GM12878 (cell line): Measurements from ENCODE around the gene SLC35E1. TPM values are rescaled to one million over a fixed set of nuclear protein-coding genes. Genes with fewer than 3 reads are reported as not detected.

Source experiments
- ATAC-seq: fragments of 200-7000 bp; cut with Tn5 transposase; 3 replicates; pipeline ENCODE4 v1.9.1; 2020; ENCODE audit warnings: mild to moderate bottlenecking, moderate library complexity
- BruUV-seq: library from RNA; stranded (reverse); fragments of 400-500 nt; replicated peaks from 2 replicates; lab custom pipeline; 2021; lab: Mats Ljungman, UMichigan
- CTCF ChIA-PET: fragments of 300-600 bp; sonication (Branson Sonifier 250); formaldehyde crosslinking; extraction: SDS; loops from one replicate; lab custom pipeline; 2021; ENCODE audit warnings: inconsistent platforms; lab: Yijun Ruan, JAX
- POLR2A ChIA-PET: fragments of 350-600 bp; formaldehyde crosslinking; extraction: SDS; loops from one replicate; lab custom pipeline; 2021; ENCODE audit warnings: inconsistent platforms; lab: Charles Lee
- RAD21 ChIA-PET: fragments of 300-600 bp; sonication (Branson Sonifier 250); formaldehyde crosslinking; loops from one replicate; lab custom pipeline; 2023; ENCODE audit warnings: antibody characterized with exemption; ENCODE audit not compliant: unreplicated experiment; lab: Charles Lee
- SMC1A ChIA-PET: fragments of 300-600 bp; sonication (Branson Sonifier 250); formaldehyde crosslinking; loops from one replicate; lab custom pipeline; 2023; ENCODE audit not compliant: unreplicated experiment, uncharacterized antibody; lab: Charles Lee
- DNase-seq: peaks from one replicate; pipeline ENCODE4 v3.0.0-alpha.2; 2011; ENCODE audit warnings: low read depth, low spot score
- FAIRE-seq: peaks from 3 replicates; lab custom pipeline; 2011; peaks lifted over from hg19 to GRCh38; lab: Jason Lieb, UNC
- H2AFZ ChIP-seq: 2 replicates; pipeline ENCODE4 v1.6.0; 2011; ENCODE audit warnings: low read depth, low read length, control low read depth; ENCODE audit not compliant: control insufficient read depth
- H3K27ac ChIP-seq: 2 replicates; pipeline ENCODE4 v1.5.1; 2011; ENCODE audit warnings: control low read depth; ENCODE audit not compliant: control insufficient read depth, insufficient read depth
- H3K27me3 ChIP-seq, 2 experiments: replicated peaks in 1 of 2; 2 replicates each; pipeline versions ENCODE4 v1.6.0 to v1.6.1; 2011; ENCODE audit warnings: low read length in 1 of 2; ENCODE audit not compliant: control insufficient read depth in 2 of 2, insufficient read depth in 2 of 2
- H3K36me3 ChIP-seq, 2 experiments: 2 replicates each; pipeline ENCODE4 v1.5.1; 2011; ENCODE audit warnings: low read length in 1 of 2; ENCODE audit not compliant: control insufficient read depth in 2 of 2, insufficient read depth in 2 of 2
- H3K4me1 ChIP-seq: 2 replicates; pipeline ENCODE4 v1.6.1; 2011; ENCODE audit warnings: mild to moderate bottlenecking, low read length, moderate library complexity, mixed read lengths; ENCODE audit not compliant: control insufficient read depth, insufficient read depth
- H3K4me2 ChIP-seq: 2 replicates; pipeline ENCODE4 v1.6.0; 2011; ENCODE audit warnings: control low read depth; ENCODE audit not compliant: control insufficient read depth, insufficient read depth
- H3K4me3 ChIP-seq: fragments of 200-600 bp; sonication (generic); 2 replicates; pipeline ENCODE4 v1.5.1; 2016
- H3K79me2 ChIP-seq: 2 replicates; pipeline ENCODE4 v1.6.0; 2011; ENCODE audit warnings: low read length; ENCODE audit not compliant: control insufficient read depth, insufficient read depth
- H3K9ac ChIP-seq: 2 replicates; pipeline ENCODE4 v1.8.0; 2011; ENCODE audit warnings: low read length, control low read depth, mixed read lengths; ENCODE audit not compliant: control insufficient read depth, insufficient read depth
- H3K9me3 ChIP-seq: replicated peaks from 3 replicates; pipeline ENCODE4 v1.5.1; 2011; ENCODE audit warnings: mild to moderate bottlenecking, low read length; ENCODE audit not compliant: control insufficient read depth, insufficient read depth
- H4K20me1 ChIP-seq: 2 replicates; pipeline ENCODE4 v1.6.0; 2011; ENCODE audit not compliant: control insufficient read depth, insufficient read depth
- POLR2A ChIP-seq: IDR thresholded peaks from 2 replicates; pipeline ENCODE4 v1.6.1; 2011; ENCODE audit warnings: low read depth, mild to moderate bottlenecking, low read length
- POLR2AphosphoS5 ChIP-seq: IDR thresholded peaks from 2 replicates; pipeline ENCODE4 v1.6.1; 2011; ENCODE audit warnings: mild to moderate bottlenecking, low read length, inconsistent platforms
- SRF ChIP-seq, 2 experiments: IDR thresholded peaks; 2 replicates each; pipeline ENCODE4 v1.6.1; 2011; ENCODE audit warnings: low read depth in 2 of 2, low read length in 2 of 2, mild to moderate bottlenecking in 1 of 2, moderate library complexity in 1 of 2
- TCF12 ChIP-seq: IDR thresholded peaks from 2 replicates; pipeline ENCODE4 v1.6.1; 2011; ENCODE audit warnings: low read depth, mild to moderate bottlenecking, low read length
- ZZZ3 ChIP-seq: IDR thresholded peaks from 2 replicates; pipeline ENCODE4 v1.6.1; 2011; ENCODE audit warnings: low read depth; ENCODE audit not compliant: control insufficient read depth, insufficient read length
- WGBS: methylation state at CpG from one replicate; pipeline ENCODE4 v1.1.6; 2016; ENCODE audit warnings: low lambda C conversion rate; ENCODE audit not compliant: insufficient replicate concordance, insufficient coverage; ENCODE audit errors: missing lambda C conversion rate; 5-methylcytosine and 5-hydroxymethylcytosine counted together
- in situ Hi-C: fragments of 300-500 bp; cut with MboI; formaldehyde crosslinking; loops from 9 replicates; pipeline ENCODE4 v1.14.3; 2018; ENCODE audit warnings: mixed read lengths
- intact Hi-C: fragments of 100-400 bp; cut with micrococcal nuclease; formaldehyde crosslinking; loops from one replicate; pipeline ENCODE4 v1.14.2; 2022; ENCODE audit not compliant: unreplicated experiment
- polyA plus RNA-seq, 11 experiments: library from polyadenylated mRNA; depleted of rRNA in 4 of 11; unstranded in 6 of 11; stranded (reverse) in 5 of 11; fragments of >200 nt; fragmentation: Nextera tagmentation in 4 of 11; fragmentation: Illumina TruSeq in 1 of 11; extraction: Ambion mirVana in 4 of 11; extraction: Trizol in 1 of 11; gene quantifications; 1 replicate in 1 of 11; 2 replicates in 10 of 11; pipeline versions ENCODE4 v1.2.1 to v1.2.3, GENCODE V29; 2011 to 2016; ENCODE audit warnings: inconsistent platforms in 2 of 11, missing spikeins in 2 of 11, low read depth in 1 of 11
- total RNA-seq, 4 experiments: library from RNA; depleted of rRNA in 3 of 4; stranded (reverse); fragments of >200 nt in 3 of 4; fragmentation: Illumina TruSeq in 1 of 4; extraction: Trizol in 1 of 4; gene quantifications; 2 replicates each; pipeline versions ENCODE4 v1.2.1 to v1.2.3, GENCODE V29; 2013 to 2021

The SLC35E1 gene
- total and polyA plus RNA-seq, 10 of the 15 experiments (the other 5 are each of a cell fraction or from before 2014, with no cell fraction given), result 11.3 to 37.7 (median 22.1) TPM

DNA sequence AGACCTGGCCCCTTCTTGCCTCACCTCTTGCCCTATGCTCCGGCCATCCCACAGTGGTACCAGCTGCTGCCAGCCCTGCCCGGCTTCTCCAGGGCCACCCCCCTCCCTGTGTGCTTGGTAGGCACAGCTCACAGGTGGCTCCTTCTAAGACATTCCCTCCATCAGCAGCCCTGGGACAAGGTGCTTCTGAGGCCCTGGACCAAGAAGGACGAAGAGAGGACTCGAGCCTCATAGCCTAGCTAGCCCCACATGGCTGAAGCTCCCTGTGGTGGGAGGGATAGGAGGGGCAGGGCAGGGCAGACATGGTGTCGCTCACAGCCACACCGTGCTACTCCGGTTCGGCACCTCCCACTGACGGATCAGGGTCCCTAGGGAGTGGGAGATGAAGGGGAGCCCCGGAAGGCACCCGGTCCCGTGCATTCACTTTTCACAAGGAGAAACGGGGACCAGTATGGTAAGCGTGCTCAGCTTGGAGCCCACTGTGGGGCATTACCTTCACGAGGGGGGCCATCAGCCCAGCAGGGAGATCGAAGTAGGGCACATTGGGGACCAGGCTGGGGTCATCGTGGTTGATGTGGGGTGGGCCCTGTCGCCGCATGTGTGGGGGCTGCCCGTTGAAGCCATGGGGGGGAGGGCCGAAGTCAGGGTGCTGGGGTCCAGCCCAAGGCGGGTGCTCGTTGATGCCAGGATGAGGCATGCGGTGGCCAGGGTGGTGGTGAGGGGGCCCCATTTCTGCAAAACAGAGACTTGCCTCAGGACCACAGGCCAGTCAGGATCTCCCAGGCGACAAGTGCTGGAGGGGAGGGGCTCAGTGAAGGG lies 49.4 kb downstream of the SLC35E1 start:
- SMC1A ChIA-PET, result interaction anchor here (1.1 kb wide), 1 partner anchor 7 kb away, joined by 3 read pairs; no protein-coding TSS in a partner anchor
- TF ChIP-seq SRF (IDR thresholded peaks at IDR 0.05; ENCODE audit: low read depth in 2 of 2, low read length in 2 of 2) (no peak), ZZZ3 (no peak), POLR2A (peak; percentile 49; the same call in 1 of the 2 replicates)
- 95% methylated on average over 25 of the region's 25 CpGs for WGBS
- intact Hi-C loops, result no loop called here
- H3K9ac ChIP-seq, result no peak overlapping the region
- no peaks in the 10 kb centered on the region for H3K9me3 ChIP-seq
- no peak overlapping the region for H3K4me3 ChIP-seq
- no peaks in the 10 kb centered on the region for H3K27me3 ChIP-seq
- H2AFZ ChIP-seq, result no peak overlapping the region
- no TSS peak for BruUV-seq
- DNase-seq, result no peak
- ATAC-seq, result no peak
- in situ Hi-C loops, result no loop called here
- peaks cover 33 to 69% of the 10 kb centered on the region in 2 experiments for H3K36me3 ChIP-seq
- FAIRE-seq, result no peak
- RAD21 ChIA-PET, result no interaction called here
- H3K4me1 ChIP-seq, result no peaks in the 10 kb centered on the region
- no peak overlapping the region for H3K4me2 ChIP-seq
- no peak overlapping the region for H3K27ac ChIP-seq
- H4K20me1 ChIP-seq, result no peaks in the 10 kb centered on the region
- CTCF ChIA-PET, result interaction anchor here (0.6 kb wide), 1 partner anchor 8 kb away, joined by 3 read pairs; no protein-coding TSS in a partner anchor
- POLR2A ChIA-PET, result interaction anchor here (0.5 kb wide), 1 partner anchor 537 kb away, joined by 4 read pairs; no protein-coding TSS in a partner anchor
- no peaks in the 10 kb centered on the region for H3K79me2 ChIP-seq

GRCh38 chr19:16521715-16522289 lies 50.4 kb downstream of the SLC35E1 start:
- Histone ChIP-seq H3K36me3 (peaks cover 28 to 71% of the 10 kb centered on the region in 2 experiments), H2AFZ (no peak overlapping the region), H3K9ac (no peak overlapping the region)
- no TSS peak for BruUV-seq
- CTCF ChIA-PET, result no interaction called here
- no peak for DNase-seq
- intact Hi-C loops, result no loop called here
- ATAC-seq, result no peak
- TF ChIP-seq TCF12 (no peak), POLR2AphosphoS5 (0 out of 2 replicates have a peak, but pooled peaks have one; percentile 5)
- TF ChIP-seq, all 136 proteins: peak for 1
- in situ Hi-C loops, result no loop called here
- Histone ChIP-seq H3K4me2 (no peak overlapping the region), H3K27me3 (no peaks in the 10 kb centered on the region), H3K9me3 (no peaks in the 10 kb centered on the region), H3K79me2 (no peaks in the 10 kb centered on the region), H3K4me3 (no peak overlapping the region), H4K20me1 (no peaks in the 10 kb centered on the region), H3K27ac (no peak overlapping the region), H3K4me1 (no peaks in the 10 kb centered on the region)
- SMC1A ChIA-PET, result no interaction called here
- POLR2A ChIA-PET, result no interaction called here
- RAD21 ChIA-PET, result no interaction called here
- WGBS, result 98% methylated on average over 7 of the region's 10 CpGs
- FAIRE-seq, result no peak
